ENCODE results near the gene FGF23. TPM values are rescaled to one million over a fixed set of nuclear protein-coding genes. Genes with fewer than 3 reads are reported as not detected.
"Not testable (repeated sequence)": the region's sequence is repeated elsewhere in the genome, so short reads cannot be mapped to it uniquely, and the experiment has no call there.

Gene FGF23
- total and polyA plus RNA-seq, 7 donors: not detected

DNA sequence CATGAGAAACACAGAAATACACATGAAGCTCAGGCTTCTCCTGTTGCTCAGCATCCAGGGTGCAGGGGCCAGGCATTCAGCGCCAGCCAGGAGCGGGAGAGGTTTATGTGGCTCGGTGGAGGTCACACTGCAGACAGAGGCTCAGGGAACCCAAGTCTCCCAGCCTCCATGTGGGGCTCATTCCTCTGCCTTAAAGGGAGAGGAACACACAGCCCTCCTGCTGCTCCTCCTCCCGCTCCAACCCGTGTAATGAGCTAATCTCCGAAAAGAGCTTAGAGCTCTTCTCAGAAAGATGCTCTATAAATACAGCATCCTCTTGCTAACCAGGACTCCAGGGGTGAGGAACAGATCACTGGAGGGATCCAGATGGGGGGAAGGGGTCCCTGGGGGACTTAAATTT is 37.9 kb upstream of the FGF23 start:
- H3K27me3 ChIP-seq (ENCODE audit: insufficient read depth in 3 of 3, low read length in 2 of 3): peaks cover 0 to 12% (median 5%) of the 10 kb centered on the region in 3 donors
- H3K36me3 ChIP-seq (ENCODE audit: insufficient read depth in 1 of 2, low read depth in 1 of 2): no peaks in the 10 kb centered on the region
- H3K27ac ChIP-seq: no peak overlapping the region
- H3K4me1 ChIP-seq: no peaks in the 10 kb centered on the region
- H3K9me3 ChIP-seq: no peaks in the 10 kb centered on the region
- intact Hi-C loops (cut with DNase I): loop anchor here in 1 of 2 donors (10.0 kb wide), 1 partner anchor 57 kb away; no protein-coding TSS in a partner anchor
- no peak for DNase-seq
- TF ChIP-seq, protein P1, sequence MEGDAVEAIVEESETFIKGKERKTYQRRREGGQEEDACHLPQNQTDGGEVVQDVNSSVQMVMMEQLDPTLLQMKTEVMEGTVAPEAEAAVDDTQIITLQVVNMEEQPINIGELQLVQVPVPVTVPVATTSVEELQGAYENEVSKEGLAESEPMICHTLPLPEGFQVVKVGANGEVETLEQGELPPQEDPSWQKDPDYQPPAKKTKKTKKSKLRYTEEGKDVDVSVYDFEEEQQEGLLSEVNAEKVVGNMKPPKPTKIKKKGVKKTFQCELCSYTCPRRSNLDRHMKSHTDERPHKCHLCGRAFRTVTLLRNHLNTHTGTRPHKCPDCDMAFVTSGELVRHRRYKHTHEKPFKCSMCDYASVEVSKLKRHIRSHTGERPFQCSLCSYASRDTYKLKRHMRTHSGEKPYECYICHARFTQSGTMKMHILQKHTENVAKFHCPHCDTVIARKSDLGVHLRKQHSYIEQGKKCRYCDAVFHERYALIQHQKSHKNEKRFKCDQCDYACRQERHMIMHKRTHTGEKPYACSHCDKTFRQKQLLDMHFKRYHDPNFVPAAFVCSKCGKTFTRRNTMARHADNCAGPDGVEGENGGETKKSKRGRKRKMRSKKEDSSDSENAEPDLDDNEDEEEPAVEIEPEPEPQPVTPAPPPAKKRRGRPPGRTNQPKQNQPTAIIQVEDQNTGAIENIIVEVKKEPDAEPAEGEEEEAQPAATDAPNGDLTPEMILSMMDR (IDR thresholded peaks at IDR 0.05): no peak
- no peak for ATAC-seq
- H3K4me3 ChIP-seq: no peak overlapping the region
- 24 to 37% (median 35%) methylated on average over 6 of the region's 6 CpGs for WGBS, 3 donors

DNA sequence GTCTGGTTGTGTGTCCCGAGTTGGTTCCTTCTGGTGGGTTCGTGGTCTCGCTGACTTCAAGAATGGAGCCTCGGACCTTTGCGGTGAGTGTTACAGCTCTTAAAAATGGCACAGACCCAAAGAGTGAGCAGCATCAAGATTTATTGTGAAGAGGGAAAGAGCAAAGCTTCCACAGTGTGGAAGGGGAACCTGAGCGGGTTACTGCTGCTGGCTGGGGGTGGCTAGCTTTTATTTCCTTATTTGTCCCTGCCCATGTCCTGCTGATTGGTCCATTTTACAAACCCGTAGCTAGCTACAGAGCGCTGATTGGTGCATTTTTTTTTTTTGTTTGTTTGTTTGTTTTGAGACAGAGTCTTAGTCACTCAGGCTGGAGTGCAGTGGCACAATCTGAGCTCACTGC is 36.8 kb upstream of the FGF23 start:
- intact Hi-C loops (cut with DNase I): loop anchor here in 1 of 2 donors (10.0 kb wide), 1 partner anchor 59 kb away; no protein-coding TSS in a partner anchor
- H3K4me3 ChIP-seq: no peak overlapping the region
- no peaks in the 10 kb centered on the region for H3K9me3 ChIP-seq
- H3K27ac ChIP-seq: no peak overlapping the region
- H3K27me3 ChIP-seq (ENCODE audit: insufficient read depth in 3 of 3, low read length in 2 of 3): peaks cover 0 to 12% (median 5%) of the 10 kb centered on the region in 3 donors
- WGBS, 3 donors: 83 to 88% (median 86%) methylated on average over 8 of the region's 8 CpGs
- TF ChIP-seq, protein P1 (IDR thresholded peaks at IDR 0.05): no peak
- no peaks in the 10 kb centered on the region for H3K36me3 ChIP-seq (ENCODE audit: insufficient read depth in 1 of 2, low read depth in 1 of 2)
- no peaks in the 10 kb centered on the region for H3K4me1 ChIP-seq
- no peak for ATAC-seq
- no peak for DNase-seq

DNA sequence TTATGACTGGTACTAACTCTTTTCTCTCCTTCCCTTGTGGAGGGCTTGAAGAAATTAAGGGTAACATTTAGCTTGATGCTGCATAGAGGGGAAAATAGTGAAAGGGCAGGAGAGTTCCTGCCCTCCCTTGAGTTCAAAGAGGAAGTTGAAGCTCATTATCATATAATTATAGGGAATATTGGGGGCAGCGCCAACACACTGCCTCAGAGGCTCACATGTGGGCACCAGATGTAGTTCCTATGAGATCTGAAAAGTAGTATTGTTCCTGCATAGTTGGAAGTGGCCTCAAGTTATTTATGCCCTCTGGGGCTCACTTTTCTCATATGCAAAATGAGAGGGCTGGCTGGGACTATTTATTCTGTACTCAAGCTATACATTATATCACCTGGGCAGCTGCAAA is 33.0 kb upstream of the FGF23 start:
- Histone ChIP-seq H3K27me3 (ENCODE audit: insufficient read depth in 3 of 3, low read length in 2 of 3) (peaks cover 0 to 4% (median under 1%) of the 10 kb centered on the region in 3 donors), H3K36me3 (ENCODE audit: insufficient read depth in 1 of 2, low read depth in 1 of 2) (no peaks in the 10 kb centered on the region), H3K4me3 (no peak overlapping the region), H3K27ac (no peak overlapping the region), H3K4me1 (no peaks in the 10 kb centered on the region), H3K9me3 (no peaks in the 10 kb centered on the region)
- TF ChIP-seq, protein P1 (IDR thresholded peaks at IDR 0.05): no peak
- no peak for ATAC-seq
- WGBS, 3 donors: 65 to 80% (median 73%) methylated on average over 1 of the region's 1 CpG
- intact Hi-C loops (cut with DNase I): loop anchor here in 1 of 2 donors (10.0 kb wide), 1 partner anchor 62 kb away; no protein-coding TSS in a partner anchor
- DNase-seq: no peak

DNA sequence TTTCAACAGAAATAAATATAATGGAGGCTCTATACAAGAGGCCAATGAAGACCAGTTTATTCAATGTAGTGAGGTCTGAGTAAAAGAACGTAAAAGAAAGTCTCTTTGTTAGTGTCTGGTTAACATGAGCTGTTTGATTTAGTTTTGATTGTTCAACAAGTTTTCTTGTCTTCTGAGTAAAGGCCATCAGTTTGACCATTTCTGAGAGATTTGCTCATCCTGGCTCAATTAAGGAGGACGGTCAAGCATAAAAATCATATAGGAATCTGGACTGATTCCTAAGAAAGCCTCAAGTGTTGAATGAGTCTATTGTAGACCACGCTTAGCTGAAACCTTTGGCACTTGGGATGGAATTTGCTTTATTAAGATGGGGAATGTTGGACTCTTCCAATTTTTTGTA is 32.5 kb upstream of the FGF23 start:
- TF ChIP-seq, protein P1 (IDR thresholded peaks at IDR 0.05): no peak
- intact Hi-C loops (cut with DNase I): loop anchor here in 1 of 2 donors (10.0 kb wide), 1 partner anchor 63 kb away; no protein-coding TSS in a partner anchor
- Histone ChIP-seq H3K4me3 (no peak overlapping the region), H3K27ac (no peak overlapping the region), H3K36me3 (ENCODE audit: insufficient read depth in 1 of 2, low read depth in 1 of 2) (no peaks in the 10 kb centered on the region), H3K4me1 (no peaks in the 10 kb centered on the region), H3K9me3 (no peaks in the 10 kb centered on the region), H3K27me3 (ENCODE audit: insufficient read depth in 3 of 3, low read length in 2 of 3) (no peaks in the 10 kb centered on the region)
- ATAC-seq (no peak), DNase-seq (no peak)
- 55 to 66% (median 57%) methylated on average over 3 of the region's 3 CpGs for WGBS, 3 donors

DNA sequence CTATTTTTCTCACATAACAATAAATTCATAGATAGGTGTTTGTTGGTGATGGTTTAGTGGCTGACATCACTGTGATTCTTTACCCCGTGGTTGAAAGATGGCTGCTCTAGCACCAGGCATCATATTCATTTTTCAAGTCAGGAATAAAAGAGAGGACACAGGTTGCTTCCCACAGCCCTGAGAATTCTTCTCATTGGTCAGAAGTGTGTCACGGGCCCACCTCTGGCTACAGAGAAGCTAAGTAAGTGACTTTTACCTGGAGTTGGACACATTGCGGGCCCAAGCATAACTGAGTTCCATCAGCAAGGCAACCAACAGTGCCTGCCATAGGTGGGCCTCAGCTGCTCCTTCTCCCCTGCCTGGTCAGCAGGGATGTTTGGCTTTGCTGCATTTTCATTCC is 27.6 kb upstream of the FGF23 start:
- ATAC-seq (no peak), DNase-seq (no peak)
- TF ChIP-seq, protein P1 (IDR thresholded peaks at IDR 0.05): no peak
- no peaks in the 10 kb centered on the region for H3K36me3 ChIP-seq (ENCODE audit: insufficient read depth in 1 of 2, low read depth in 1 of 2)
- no peaks in the 10 kb centered on the region for H3K27me3 ChIP-seq (ENCODE audit: insufficient read depth in 3 of 3, low read length in 2 of 3)
- H3K27ac ChIP-seq: no peak overlapping the region
- H3K9me3 ChIP-seq: no peaks in the 10 kb centered on the region
- H3K4me3 ChIP-seq: no peak overlapping the region
- intact Hi-C loops (cut with DNase I): no loop called here
- no peaks in the 10 kb centered on the region for H3K4me1 ChIP-seq
- WGBS, 3 donors: 87 to 95% (median 90%) methylated on average over 3 of the region's 3 CpGs

DNA sequence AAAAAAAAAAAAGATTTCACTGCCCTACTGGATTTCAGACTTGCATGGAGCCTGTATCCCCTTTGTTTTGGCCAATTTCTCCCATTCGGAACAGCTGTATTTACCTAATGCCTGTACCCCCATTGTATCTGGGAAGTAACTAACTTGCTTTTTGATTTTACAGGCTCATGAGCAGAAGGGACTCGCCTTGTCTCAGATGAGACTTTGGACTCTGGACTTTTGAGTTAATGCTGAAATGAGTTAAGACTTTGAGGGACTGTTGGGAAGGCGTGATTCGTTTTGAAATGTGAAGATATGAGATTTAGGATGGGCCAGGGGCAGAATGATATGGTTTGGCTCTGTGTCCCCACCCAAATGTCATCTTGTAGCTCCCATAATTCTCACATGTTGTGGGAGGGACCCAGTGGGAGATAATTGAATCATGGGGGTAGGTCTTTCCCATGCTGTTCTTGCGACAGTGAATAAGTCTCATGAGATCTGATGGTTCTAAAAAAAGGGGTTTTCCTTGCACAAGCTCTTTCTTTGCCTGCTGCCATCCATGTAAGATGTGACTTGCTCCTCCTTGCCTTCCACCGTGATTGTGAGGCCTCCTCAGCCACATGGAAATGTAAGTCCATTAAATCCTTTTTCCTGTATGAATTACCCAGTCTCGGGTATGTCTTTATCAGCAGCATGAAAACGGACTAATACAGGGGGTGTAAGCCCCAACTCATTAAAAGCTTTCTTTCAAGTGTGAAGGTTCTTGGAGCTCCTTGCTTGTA is 25.5 kb upstream of the FGF23 start:
- 87 to 91% (median 89%) methylated on average over 8 of the region's 8 CpGs for WGBS, 3 donors

More for the DNA sequence above, 25.5 kb upstream of the FGF23 start:
- intact Hi-C loops (cut with DNase I); H3K9me3 ChIP-seq; H3K27ac ChIP-seq; H3K36me3 ChIP-seq (ENCODE audit: insufficient read depth in 1 of 2, low read depth in 1 of 2); H3K27me3 ChIP-seq (ENCODE audit: insufficient read depth in 3 of 3, low read length in 2 of 3); DNase-seq; H3K4me1 ChIP-seq; ATAC-seq; H3K4me3 ChIP-seq: not testable (repeated sequence)

Measured in psoas muscle (tissue), 8 donors.